IMR-90 (cell line): Measurements from ENCODE around the gene FANCD2. TPM values are rescaled to one million over a fixed set of nuclear protein-coding genes. Genes with fewer than 3 reads are reported as not detected.

Source experiments
- ATAC-seq: fragments of 200-7000 bp; cut with Tn5 transposase; 2 replicates; pipeline ENCODE4 v1.9.1; 2020; ENCODE audit warnings: low read depth, mild to moderate bottlenecking, moderate library complexity
- BruUV-seq: library from RNA; stranded (reverse); fragments of 400-500 nt; replicated peaks from 2 replicates; lab custom pipeline; 2021; lab: Mats Ljungman, UMichigan
- CTCF ChIA-PET: fragments of 300-600 bp; formaldehyde crosslinking; extraction: SDS; loops from one replicate; lab custom pipeline; 2021; ENCODE audit warnings: antibody characterized with exemption; lab: Yijun Ruan, JAX
- POLR2A ChIA-PET: fragments of 300-600 bp; sonication (Branson Sonifier 250); formaldehyde crosslinking; loops from one replicate; lab custom pipeline; 2022; ENCODE audit warnings: antibody characterized with exemption; ENCODE audit not compliant: unreplicated experiment; lab: Charles Lee
- DNase-seq: peaks from one replicate; pipeline ENCODE4 v3.0.0; 2013
- H2AFZ ChIP-seq: replicated peaks from 2 replicates; pipeline ENCODE3; 2013; ENCODE audit warnings: low read length, mild to moderate bottlenecking; ENCODE audit not compliant: poor library complexity
- H2AK5ac ChIP-seq: 2 replicates; pipeline ENCODE4 v1.6.1; 2013; ENCODE audit warnings: low read depth, low read length, inconsistent platforms
- H2AK9ac ChIP-seq: replicated peaks from 2 replicates; pipeline ENCODE3; 2013; ENCODE audit warnings: mild to moderate bottlenecking, low read depth, low read length, moderate library complexity; ENCODE audit not compliant: poor library complexity
- H2BK120ac ChIP-seq: 2 replicates; pipeline ENCODE4 v1.6.1; 2013; ENCODE audit warnings: low read depth, low read length, inconsistent platforms
- H2BK15ac ChIP-seq: 3 replicates; pipeline ENCODE4 v1.6.1; 2013; ENCODE audit warnings: low read depth, low read length, inconsistent platforms
- H2BK20ac ChIP-seq: 2 replicates; pipeline ENCODE4 v1.6.1; 2013; ENCODE audit warnings: low read depth, mild to moderate bottlenecking, inconsistent platforms, low read length, moderate library complexity
- H2BK5ac ChIP-seq: 2 replicates; pipeline ENCODE4 v1.6.1; 2013; ENCODE audit warnings: mild to moderate bottlenecking, low read depth, low read length, inconsistent platforms; ENCODE audit not compliant: poor library complexity, severe bottlenecking
- H3K14ac ChIP-seq: replicated peaks from 2 replicates; pipeline ENCODE4 v1.6.1; 2013; ENCODE audit warnings: low read depth, low read length, inconsistent platforms
- H3K18ac ChIP-seq: 2 replicates; pipeline ENCODE4 v1.6.1; 2013; ENCODE audit warnings: low read depth, low read length, control low read depth
- H3K23ac ChIP-seq: 2 replicates; pipeline ENCODE4 v1.6.1; 2013; ENCODE audit warnings: low read depth, low read length, inconsistent platforms
- H3K27ac ChIP-seq: 2 replicates; pipeline ENCODE4 v1.5.1; 2013; ENCODE audit warnings: mild to moderate bottlenecking, control low read depth, low read length; ENCODE audit not compliant: insufficient read depth
- H3K27me3 ChIP-seq: 2 replicates; pipeline ENCODE4 v1.6.1; 2013; ENCODE audit warnings: low read length; ENCODE audit not compliant: control insufficient read depth, insufficient read depth
- H3K36me3 ChIP-seq: 2 replicates; pipeline ENCODE4 v1.6.1; 2013; ENCODE audit warnings: low read length, mixed read lengths; ENCODE audit not compliant: control insufficient read depth, insufficient read depth
- H3K4ac ChIP-seq: 2 replicates; pipeline ENCODE4 v1.6.1; 2013; ENCODE audit warnings: low read depth, low read length, inconsistent platforms
- H3K4me1 ChIP-seq: 2 replicates; pipeline ENCODE4 v1.6.1; 2013; ENCODE audit warnings: low read length, mixed read lengths; ENCODE audit not compliant: control insufficient read depth, insufficient read depth
- H3K4me2 ChIP-seq: 2 replicates; pipeline ENCODE4 v1.6.1; 2013; ENCODE audit warnings: low read depth, mild to moderate bottlenecking, control low read depth, low read length, moderate library complexity
- H3K4me3 ChIP-seq: 2 replicates; pipeline ENCODE4 v1.5.1; 2013; ENCODE audit warnings: low read depth, mild to moderate bottlenecking, control low read depth, low read length, moderate library complexity; ENCODE audit not compliant: insufficient read depth
- H3K56ac ChIP-seq: 2 replicates; pipeline ENCODE4 v1.6.1; 2013; ENCODE audit warnings: low read length, inconsistent platforms; ENCODE audit not compliant: insufficient read depth; ENCODE audit errors: extremely low read depth
- H3K79me1 ChIP-seq, 2 experiments: 2 replicates each; pipeline ENCODE4 v1.6.1; 2013; ENCODE audit warnings: low read length in 2 of 2, inconsistent platforms in 1 of 2, low read depth in 1 of 2
- H3K9ac ChIP-seq: 2 replicates; pipeline ENCODE4 v1.6.1; 2013; ENCODE audit warnings: low read depth, low read length, control low read depth
- H3K9me1 ChIP-seq: 2 replicates; pipeline ENCODE4 v1.6.1; 2013; ENCODE audit warnings: low read length, inconsistent platforms; ENCODE audit not compliant: insufficient read depth
- H3K9me3 ChIP-seq: 2 replicates; pipeline ENCODE4 v1.6.1; 2013; ENCODE audit warnings: low read length; ENCODE audit not compliant: control insufficient read depth, insufficient read depth
- H4K20me1 ChIP-seq: 2 replicates; pipeline ENCODE4 v1.6.1; 2013; ENCODE audit warnings: low read length, inconsistent platforms; ENCODE audit not compliant: insufficient read depth
- H4K5ac ChIP-seq: 2 replicates; pipeline ENCODE4 v1.6.1; 2013; ENCODE audit warnings: mild to moderate bottlenecking, low read depth, low read length, control low read depth
- H4K8ac ChIP-seq, 2 experiments: 2 replicates each; pipeline ENCODE4 v1.6.1; 2013; ENCODE audit warnings: low read depth in 2 of 2, low read length in 2 of 2, control low read depth in 1 of 2, inconsistent platforms in 1 of 2
- H4K91ac ChIP-seq: 2 replicates; pipeline ENCODE4 v1.6.1; 2013; ENCODE audit warnings: low read depth, low read length, inconsistent platforms; ENCODE audit not compliant: insufficient read depth
- BHLHE40 ChIP-seq: fragments of 150-350 bp; IDR thresholded peaks from 2 replicates; pipeline ENCODE4 v1.6.1; 2016; ENCODE audit warnings: mild to moderate bottlenecking, low read depth, low read length
- CEBPB ChIP-seq: IDR thresholded peaks from 2 replicates; pipeline ENCODE4 v1.6.1; 2012; ENCODE audit warnings: low read depth, low read length, improper control_type of control experiment
- CHD1 ChIP-seq: IDR thresholded peaks from 2 replicates; pipeline ENCODE4 v1.6.1; 2012; ENCODE audit warnings: low read depth, low read length, improper control_type of control experiment
- CTCF ChIP-seq: conservative IDR thresholded peaks from 2 replicates; pipeline ENCODE4 v1.5.1; 2012; ENCODE audit warnings: mild to moderate bottlenecking, low read depth, low read length, improper control_type of control experiment
- ELK1 ChIP-seq: fragments of 150-350 bp; IDR thresholded peaks from 2 replicates; pipeline ENCODE4 v1.6.1; 2016; ENCODE audit warnings: low read depth, mild to moderate bottlenecking, low read length, moderate library complexity, borderline replicate concordance
- FOS ChIP-seq: fragments of 150-350 bp; IDR thresholded peaks from 2 replicates; pipeline ENCODE4 v1.6.1; 2016; ENCODE audit warnings: low read depth, low read length
- MAFK ChIP-seq: IDR thresholded peaks from 2 replicates; pipeline ENCODE4 v1.6.1; 2012; ENCODE audit warnings: low read depth, low read length, improper control_type of control experiment
- MAZ ChIP-seq: IDR thresholded peaks from 2 replicates; pipeline ENCODE4 v1.6.1; 2012; ENCODE audit warnings: low read depth, mild to moderate bottlenecking, low read length, improper control_type of control experiment, moderate library complexity, borderline replicate concordance
- MXI1 ChIP-seq: IDR thresholded peaks from 2 replicates; pipeline ENCODE4 v1.6.1; 2012; ENCODE audit warnings: low read depth, mild to moderate bottlenecking, low read length, moderate library complexity, borderline replicate concordance
- NFE2L2 ChIP-seq: fragments of 150-350 bp; IDR thresholded peaks from 2 replicates; pipeline ENCODE4 v1.6.1; 2016; ENCODE audit warnings: low read depth, mild to moderate bottlenecking, low read length
- RAD21 ChIP-seq: IDR thresholded peaks from 2 replicates; pipeline ENCODE4 v1.6.1; 2012; ENCODE audit warnings: low read length, improper control_type of control experiment
- RFX5 ChIP-seq: IDR thresholded peaks from 2 replicates; pipeline ENCODE4 v1.8.0; 2012; ENCODE audit warnings: low read depth, mild to moderate bottlenecking, low read length, moderate library complexity
- USF2 ChIP-seq: fragments of 150-350 bp; IDR thresholded peaks from 2 replicates; pipeline ENCODE4 v1.6.1; 2017; ENCODE audit warnings: mild to moderate bottlenecking, antibody characterized with exemption, low read length, low read depth
- WGBS, 2 experiments: methylation state at CpG; one replicate each; pipeline versions ENCODE4 v1.1.5 to v1.1.7; 2013; ENCODE audit warnings: missing lambda C conversion rate in 2 of 2; ENCODE audit not compliant: insufficient read length in 1 of 2; ENCODE audit errors: extremely low coverage in 2 of 2; 5-methylcytosine and 5-hydroxymethylcytosine counted together
- dilution Hi-C: fragments of 300-500 bp; cut with HindIII; formaldehyde crosslinking; loops from one replicate; pipeline ENCODE4 v1.14.3; 2018; ENCODE audit warnings: low sequenced_read_pairs; ENCODE audit not compliant: unreplicated experiment
- in situ Hi-C: fragments of 300-500 bp; cut with MboI; formaldehyde crosslinking; loops from 3 replicates; pipeline ENCODE4 v1.14.3; 2019; ENCODE audit warnings: low sequenced_read_pairs, inconsistent platforms, mixed read lengths
- intact Hi-C: fragments of 100-400 bp; cut with micrococcal nuclease; formaldehyde crosslinking; loops from 2 replicates; pipeline ENCODE4 v1.10.0; 2022
- polyA plus RNA-seq, 3 experiments: library from polyadenylated mRNA; depleted of rRNA; stranded (reverse); fragments of >200 nt; gene quantifications; 2 replicates each; pipeline ENCODE4 v1.2.3, GENCODE V29; 2012; ENCODE audit warnings: low replicate concordance in 1 of 3
- total RNA-seq: library from RNA; depleted of rRNA; stranded (reverse); fragments of >200 nt; gene quantifications from 2 replicates; pipeline ENCODE4 v1.2.3, GENCODE V29; 2012

Gene FANCD2
- total and polyA plus RNA-seq, 2 of the 4 experiments (the other 2 are of a cell fraction), result 8.9 to 19.7 TPM

- WGBS, 2 experiments, result no CpG with 5 or more reads among the region's 2 CpGs
- no peak overlapping the region for H3K4ac ChIP-seq
- POLR2A ChIA-PET, result no interaction called here
- no peak overlapping the region for H2AK5ac ChIP-seq
- H3K27ac ChIP-seq, result no peak overlapping the region
- peaks cover 4% of the 10 kb centered on the region for H3K9me1 ChIP-seq
- H3K18ac ChIP-seq, result no peak overlapping the region
- no peak overlapping the region for H3K56ac ChIP-seq
- no peak overlapping the region for H2AFZ ChIP-seq
- H3K23ac ChIP-seq, result no peak overlapping the region
- no peak overlapping the region for H4K91ac ChIP-seq
- no peaks in the 10 kb centered on the region for H3K9me3 ChIP-seq
- no peak overlapping the region for H3K4me3 ChIP-seq
- TF ChIP-seq CTCF (no peak), FOS (no peak), RAD21 (no peak), BHLHE40 (no peak), USF2 (no peak), CEBPB (no peak), MXI1 (no peak), RFX5 (no peak), ELK1 (no peak), MAFK (no peak), NFE2L2 (no peak), MAZ (no peak), CHD1 (no peak)
- H2BK15ac ChIP-seq, result no peak overlapping the region
- no peak overlapping the region for H3K14ac ChIP-seq
- CTCF ChIA-PET, result no interaction called here
- dilution Hi-C loops, result no loop called here
- H4K8ac ChIP-seq, result no peak overlapping the region
- H2BK120ac ChIP-seq, result no peak overlapping the region
- no peaks in the 10 kb centered on the region for H3K36me3 ChIP-seq
- H4K20me1 ChIP-seq, result no peaks in the 10 kb centered on the region
- H4K5ac ChIP-seq, result no peak overlapping the region
- DNase-seq (no peak), ATAC-seq (no peak)
- no peaks in the 10 kb centered on the region for H3K27me3 ChIP-seq
- no TSS peak for BruUV-seq
- no peaks in the 10 kb centered on the region for H3K79me1 ChIP-seq
- H3K9ac ChIP-seq, result no peak overlapping the region
- intact Hi-C loops, result no loop called here
- no peaks in the 10 kb centered on the region for H3K4me1 ChIP-seq
- H2AK9ac ChIP-seq, result no peak overlapping the region
- H2BK5ac ChIP-seq, result no peak overlapping the region
- no peak overlapping the region for H3K4me2 ChIP-seq
- in situ Hi-C loops, result no loop called here
- H2BK20ac ChIP-seq, result no peak overlapping the region
These were observed 80.7 kb downstream of the FANCD2 start for GRCh38 chr3:10106919-10107318.
